CD8-positive, alpha-beta memory T cell (primary cell): ENCODE data around the gene C2CD5. TPM values are rescaled to one million over a fixed set of nuclear protein-coding genes. Genes with fewer than 3 reads are reported as not detected.
A peak's percentile ranks its signal among the peaks of the same experiment; 100 is the strongest.
"Not testable (repeated sequence)": the region's sequence is repeated elsewhere in the genome, so short reads cannot be mapped to it uniquely, and the experiment has no call there.

Source experiments
- CTCF ChIA-PET: fragments of 350-600 bp; sonication (Branson Sonifier 250); formaldehyde crosslinking; loops from one replicate; lab custom pipeline; 2021; ENCODE audit warnings: antibody characterized with exemption; lab: Charles Lee
- POLR2A ChIA-PET: fragments of 350-600 bp; sonication (Branson Sonifier 250); formaldehyde crosslinking; loops from one replicate; lab custom pipeline; 2021; ENCODE audit warnings: antibody characterized with exemption; lab: Charles Lee
- DNase-seq, 5 donors: peaks; one replicate each; pipeline versions ENCODE4 v3.0.0 to v3.0.0-alpha.2; 2020 to 2022; ENCODE audit warnings: mixed read lengths in 1 of 5
- H3K27ac ChIP-seq: one replicate; pipeline ENCODE4 v1.7.0; 2013; ENCODE audit warnings: low read depth, mild to moderate bottlenecking, low read length, moderate library complexity
- H3K27me3 ChIP-seq: 2 replicates; pipeline ENCODE4 v1.7.0; 2013; ENCODE audit warnings: low read length, mild to moderate bottlenecking; ENCODE audit not compliant: insufficient read depth, poor library complexity, severe bottlenecking
- H3K36me3 ChIP-seq: 2 replicates; pipeline ENCODE4 v1.7.0; 2013; ENCODE audit warnings: mild to moderate bottlenecking, low read length, moderate library complexity; ENCODE audit not compliant: insufficient read depth
- H3K4me1 ChIP-seq: 2 replicates; pipeline ENCODE4 v1.7.0; 2013; ENCODE audit warnings: mild to moderate bottlenecking, low read length, moderate library complexity; ENCODE audit not compliant: insufficient read depth
- H3K4me3 ChIP-seq: 2 replicates; pipeline ENCODE4 v1.7.0; 2013; ENCODE audit warnings: mild to moderate bottlenecking, low read length
- H3K9me3 ChIP-seq: 2 replicates; pipeline ENCODE4 v1.7.0; 2013; ENCODE audit warnings: mild to moderate bottlenecking, low read length
- H3K27ac Mint-ChIP-seq, 8 donors: one replicate each; pipeline ENCODE4 v1.8.0; 2020 to 2021; ENCODE audit warnings: mixed read lengths in 8 of 8, mild to moderate bottlenecking in 6 of 8, inconsistent platforms in 3 of 8, moderate library complexity in 3 of 8
- H3K27me3 Mint-ChIP-seq, 2 donors: one replicate each; pipeline ENCODE4 v1.8.0; 2020 to 2021; ENCODE audit warnings: mixed read lengths in 2 of 2, mild to moderate bottlenecking in 1 of 2, moderate library complexity in 1 of 2
- H3K36me3 Mint-ChIP-seq, 3 donors: one replicate each; pipeline ENCODE4 v1.8.0; 2020 to 2021; ENCODE audit warnings: mixed read lengths in 3 of 3, inconsistent platforms in 1 of 3, mild to moderate bottlenecking in 1 of 3
- H3K4me1 Mint-ChIP-seq, 3 donors: one replicate each; pipeline ENCODE4 v1.8.0; 2020 to 2021; ENCODE audit warnings: mixed read lengths in 3 of 3, inconsistent platforms in 1 of 3, mild to moderate bottlenecking in 1 of 3
- H3K4me3 Mint-ChIP-seq, 7 donors: one replicate each; pipeline ENCODE4 v1.8.0; 2020 to 2021; ENCODE audit warnings: mixed read lengths in 7 of 7, mild to moderate bottlenecking in 6 of 7, moderate library complexity in 4 of 7, inconsistent platforms in 2 of 7
- H3K9me3 Mint-ChIP-seq, 5 donors: one replicate each; pipeline ENCODE4 v1.8.0; 2020 to 2022; ENCODE audit warnings: mixed read lengths in 5 of 5, mild to moderate bottlenecking in 3 of 5, moderate library complexity in 2 of 5, inconsistent platforms in 1 of 5
- polyA plus RNA-seq: library from polyadenylated mRNA; unstranded; fragments of 300-500 nt; fragmentation: Illumina TruSeq; gene quantifications from one replicate; pipeline ENCODE4 v1.2.3, GENCODE V29; 2021
- total RNA-seq, 2 experiments: library from RNA; stranded (reverse); gene quantifications; one replicate each; pipeline ENCODE4 v1.2.3, GENCODE V29; 2021

Gene C2CD5
- total and polyA plus RNA-seq, 3 experiments from 2014 or later: 17.9 to 26.2 (median 25.3) TPM

DNA sequence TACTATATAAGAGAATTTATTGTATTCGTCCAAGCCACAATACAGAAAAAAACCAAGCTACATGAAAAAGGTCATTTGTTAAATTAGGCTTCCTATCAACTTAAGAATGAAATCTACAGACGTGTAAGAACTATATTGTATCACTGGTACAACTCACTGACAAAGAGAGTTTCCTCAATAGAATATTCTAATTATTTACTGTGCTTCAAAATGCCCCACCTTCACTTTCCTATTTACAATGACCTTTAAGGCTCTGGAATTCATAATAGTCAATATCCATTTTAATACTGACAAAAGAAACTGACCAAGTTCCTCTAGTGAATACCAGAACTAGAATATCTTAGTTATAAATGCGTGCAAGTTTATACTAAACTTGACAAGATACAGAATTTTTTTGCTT is 55.9 kb downstream of the C2CD5 start:
- H3K36me3 ChIP-seq: peaks cover 6% of the 10 kb centered on the region
- ChIA-PET CTCF (no interaction called here), POLR2A (no interaction called here)
- no peak overlapping the region for H3K27ac ChIP-seq
- no peak overlapping the region for H3K27ac Mint-ChIP-seq
- DNase-seq: no peak
- H3K4me1 ChIP-seq: no peaks in the 10 kb centered on the region
- H3K4me3 ChIP-seq: no peak overlapping the region
- H3K36me3 Mint-ChIP-seq: peaks cover 15 to 72% (median 24%) of the 10 kb centered on the region in 3 donors
- no peaks in the 10 kb centered on the region for H3K9me3 ChIP-seq
- peaks cover 0 to 2% (median 0%) of the 10 kb centered on the region in 5 donors for H3K9me3 Mint-ChIP-seq
- H3K4me1 Mint-ChIP-seq: no peaks in the 10 kb centered on the region
- H3K27me3 Mint-ChIP-seq: no peaks in the 10 kb centered on the region
- no peaks in the 10 kb centered on the region for H3K27me3 ChIP-seq
- H3K4me3 Mint-ChIP-seq: no peak overlapping the region

DNA sequence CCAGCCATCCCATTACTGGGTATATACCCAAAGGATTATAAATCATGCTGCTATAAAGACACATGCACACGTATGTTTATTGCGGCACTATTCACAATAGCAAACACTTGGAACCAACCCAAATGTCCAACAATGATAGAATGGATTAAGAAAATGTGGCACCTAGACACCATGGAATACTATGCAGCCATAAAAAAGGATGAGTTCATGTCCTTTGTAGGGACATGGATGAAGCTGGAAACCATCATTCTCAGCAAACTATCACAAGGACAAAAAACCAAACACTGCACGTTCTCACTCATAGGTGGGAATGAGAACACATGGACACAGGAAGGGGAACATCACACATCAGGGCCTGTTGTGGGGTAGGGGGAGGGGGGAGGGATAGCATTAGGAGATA is 56.7 kb downstream of the C2CD5 start:
- H3K36me3 Mint-ChIP-seq: peaks cover 15 to 73% (median 25%) of the 10 kb centered on the region in 3 donors
- H3K4me1 Mint-ChIP-seq, POLR2A ChIA-PET, DNase-seq, H3K9me3 Mint-ChIP-seq, H3K27me3 Mint-ChIP-seq, H3K4me3 ChIP-seq, H3K4me3 Mint-ChIP-seq, H3K27me3 ChIP-seq, CTCF ChIA-PET, H3K9me3 ChIP-seq, H3K36me3 ChIP-seq, H3K4me1 ChIP-seq, H3K27ac Mint-ChIP-seq, H3K27ac ChIP-seq: not testable (repeated sequence)

GRCh38 chr12:22481547-22482104 is 62.7 kb downstream of the C2CD5 start:
- Histone ChIP-seq H3K9me3 (no peaks in the 10 kb centered on the region), H3K27me3 (no peaks in the 10 kb centered on the region), H3K4me1 (no peaks in the 10 kb centered on the region), H3K27ac (no peak overlapping the region), H3K4me3 (no peak overlapping the region), H3K36me3 (peaks cover 13% of the 10 kb centered on the region)
- Mint-ChIP-seq H3K27ac (no peak overlapping the region), H3K9me3 (no peaks in the 10 kb centered on the region), H3K27me3 (no peaks in the 10 kb centered on the region), H3K36me3 (peaks cover 10 to 66% (median 19%) of the 10 kb centered on the region in 3 donors), H3K4me1 (peaks cover 9 to 19% (median 12%) of the 10 kb centered on the region in 3 donors), H3K4me3 (no peak overlapping the region)
- ChIA-PET POLR2A (interaction anchor here (0.6 kb wide), 1 partner anchor 81 kb away, joined by 5 read pairs; no protein-coding TSS in a partner anchor), CTCF (no interaction called here)
- no peak for DNase-seq

DNA sequence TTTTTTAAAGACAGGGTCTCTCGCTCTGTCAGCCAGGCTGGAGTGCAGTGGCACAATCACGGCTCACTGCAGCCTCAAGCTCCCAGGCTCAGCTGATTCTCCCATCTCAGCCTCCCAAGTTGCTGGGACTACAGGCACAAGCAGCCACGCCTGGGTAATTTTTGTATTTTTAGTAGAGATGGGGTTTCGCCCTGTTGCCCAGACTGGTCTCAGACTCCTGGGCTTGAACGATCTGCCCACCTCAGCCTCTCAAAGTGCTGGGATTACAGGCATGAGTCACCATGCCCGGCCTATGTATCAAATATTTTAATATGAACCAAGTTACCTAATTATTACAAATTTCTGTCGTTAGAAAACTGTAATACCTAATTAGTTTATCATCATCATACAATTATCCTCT is 63.5 kb downstream of the C2CD5 start:
- POLR2A ChIA-PET: interaction anchor here (0.6 kb wide), 1 partner anchor 82 kb away, joined by 5 read pairs; no protein-coding TSS in a partner anchor
- H3K27ac Mint-ChIP-seq, H3K4me3 ChIP-seq, H3K27me3 Mint-ChIP-seq, H3K27me3 ChIP-seq, H3K9me3 Mint-ChIP-seq, H3K9me3 ChIP-seq, H3K27ac ChIP-seq, H3K4me3 Mint-ChIP-seq, CTCF ChIA-PET, H3K4me1 ChIP-seq, DNase-seq: not testable (repeated sequence)
- peaks cover 13% of the 10 kb centered on the region for H3K36me3 ChIP-seq
- Mint-ChIP-seq H3K36me3 (peaks cover 10 to 63% (median 19%) of the 10 kb centered on the region in 3 donors), H3K4me1 (peaks cover 9 to 19% (median 12%) of the 10 kb centered on the region in 3 donors)

GRCh38 chr12:22480016-22480415 is 64.3 kb downstream of the C2CD5 start:
- Histone ChIP-seq H3K9me3 (no peaks in the 10 kb centered on the region), H3K27ac (no peak overlapping the region), H3K27me3 (no peaks in the 10 kb centered on the region), H3K4me3 (no peak overlapping the region), H3K4me1 (no peaks in the 10 kb centered on the region), H3K36me3 (peaks cover 13% of the 10 kb centered on the region)
- ChIA-PET POLR2A (no interaction called here), CTCF (no interaction called here)
- Mint-ChIP-seq H3K27ac (peak overlapping the region in 3 of 8 donors; percentile 6 to 52 (median 40)), H3K9me3 (no peaks in the 10 kb centered on the region), H3K4me3 (no peak overlapping the region), H3K36me3 (peaks cover 10 to 60% (median 19%) of the 10 kb centered on the region in 3 donors), H3K27me3 (no peaks in the 10 kb centered on the region), H3K4me1 (peaks cover 9 to 19% (median 12%) of the 10 kb centered on the region in 3 donors)
- no peak for DNase-seq

- Mint-ChIP-seq H3K4me3 (no peak overlapping the region), H3K36me3 (peaks cover 14 to 52% (median 18%) of the 10 kb centered on the region in 3 donors)
- CTCF ChIA-PET: interaction anchor here (1.3 kb wide), 1 partner anchor 52 kb away, joined by 3 read pairs; no protein-coding TSS in a partner anchor
Measured at GRCh38 chr12:22477894-22478287, 66.5 kb downstream of the C2CD5 start.

GRCh38 chr12:22477166-22477893 is 67.0 kb downstream of the C2CD5 start:
- DNase-seq: no peak
- Mint-ChIP-seq H3K27ac (peak overlapping the region in 1 of 8 donors; percentile 25), H3K27me3 (no peaks in the 10 kb centered on the region), H3K4me3 (no peak overlapping the region), H3K4me1 (peaks cover 20 to 30% (median 24%) of the 10 kb centered on the region in 3 donors), H3K36me3 (peaks cover 12 to 48% (median 17%) of the 10 kb centered on the region in 3 donors), H3K9me3 (no peaks in the 10 kb centered on the region)
- H3K36me3 ChIP-seq: peaks cover 16% of the 10 kb centered on the region
- H3K4me1 ChIP-seq: no peaks in the 10 kb centered on the region
- ChIA-PET POLR2A (no interaction called here), CTCF (interaction anchor here (1.3 kb wide), 2 partner anchors 34 to 52 kb away, joined by 3 read pairs; no protein-coding TSS in a partner anchor)
- no peak overlapping the region for H3K27ac ChIP-seq
- no peak overlapping the region for H3K4me3 ChIP-seq
- H3K27me3 ChIP-seq: no peaks in the 10 kb centered on the region
- H3K9me3 ChIP-seq: no peaks in the 10 kb centered on the region

More at GRCh38 chr12:22477894-22478287, 66.5 kb downstream of the C2CD5 start:
- Mint-ChIP-seq H3K27ac (peak overlapping the region in 3 of 8 donors; percentile 3 to 25 (median 24)), H3K4me1 (peaks cover 20 to 30% (median 24%) of the 10 kb centered on the region in 3 donors), H3K27me3 (no peaks in the 10 kb centered on the region), H3K9me3 (no peaks in the 10 kb centered on the region)
- no peak overlapping the region for H3K27ac ChIP-seq
- no peaks in the 10 kb centered on the region for H3K4me1 ChIP-seq
- H3K4me3 ChIP-seq: no peak overlapping the region
- no peaks in the 10 kb centered on the region for H3K9me3 ChIP-seq
- POLR2A ChIA-PET: no interaction called here
- no peaks in the 10 kb centered on the region for H3K27me3 ChIP-seq
- DNase-seq: no peak
- peaks cover 17% of the 10 kb centered on the region for H3K36me3 ChIP-seq

DNA sequence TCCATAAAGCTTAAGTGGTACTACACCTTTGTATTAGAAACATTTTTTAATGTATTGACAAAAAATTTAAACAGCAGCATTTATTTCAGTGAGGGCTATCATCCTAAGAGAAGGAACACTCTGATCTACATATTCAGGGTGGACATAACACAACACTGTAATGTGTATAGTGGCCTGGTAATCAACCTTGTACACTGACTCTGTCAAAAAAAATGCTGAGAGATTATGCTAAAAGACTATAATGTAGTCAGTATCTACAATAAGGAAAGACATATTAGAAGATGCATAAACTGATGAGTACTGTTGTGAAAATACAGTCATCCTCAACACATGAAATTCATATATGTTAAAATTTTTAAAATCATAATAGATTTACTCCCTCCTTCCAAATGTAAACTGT is 68.2 kb downstream of the C2CD5 start:
- no peak overlapping the region for H3K4me3 Mint-ChIP-seq
- no peaks in the 10 kb centered on the region for H3K27me3 ChIP-seq

More for the DNA sequence above, 68.2 kb downstream of the C2CD5 start:
- DNase-seq: no peak
- Histone ChIP-seq H3K9me3 (no peaks in the 10 kb centered on the region), H3K27ac (no peak overlapping the region), H3K4me1 (no peaks in the 10 kb centered on the region), H3K4me3 (no peak overlapping the region), H3K36me3 (peaks cover 10% of the 10 kb centered on the region)
- Mint-ChIP-seq H3K4me1 (peaks cover 20 to 28% (median 24%) of the 10 kb centered on the region in 3 donors), H3K9me3 (no peaks in the 10 kb centered on the region), H3K36me3 (peaks cover 11 to 41% (median 13%) of the 10 kb centered on the region in 3 donors), H3K27ac (no peak overlapping the region), H3K27me3 (no peaks in the 10 kb centered on the region)
- POLR2A ChIA-PET: no interaction called here
- CTCF ChIA-PET: interaction anchor here (1.3 kb wide), 1 partner anchor 33 kb away, joined by 3 read pairs; no protein-coding TSS in a partner anchor
